Measurements from ENCODE around the gene CRTC1.

DNA sequence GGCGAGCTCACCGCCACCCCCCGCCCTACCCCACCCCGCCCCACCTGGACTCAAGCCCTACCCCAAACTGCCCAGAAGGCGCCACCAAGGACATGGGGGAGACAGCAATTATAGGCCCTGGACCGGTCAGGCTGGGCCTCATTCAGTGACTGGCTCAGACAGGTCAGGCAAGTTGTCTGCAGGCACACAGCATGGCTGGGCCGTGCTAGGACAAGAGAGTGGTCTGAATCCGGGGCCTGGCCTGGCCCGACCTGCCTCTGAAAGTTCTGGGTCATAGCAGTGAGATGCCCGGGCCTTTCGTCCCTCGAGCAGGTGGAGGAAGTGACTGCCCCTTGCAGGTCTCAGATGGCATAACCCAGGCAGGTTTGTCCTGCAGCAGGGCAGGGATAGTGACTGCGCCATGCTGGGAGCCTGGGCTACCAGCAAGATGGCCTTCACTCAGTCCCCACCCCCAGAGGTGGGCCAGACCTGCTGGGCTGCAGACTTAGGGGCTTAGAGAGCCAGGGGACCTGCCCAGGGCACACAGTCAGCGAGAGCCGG is 86.6 kb downstream of the CRTC1 start:
- TF ChIP-seq POLR2A (IDR thresholded peaks at IDR 0.05) (no peak), CTCF (IDR thresholded peaks at IDR 0.05) (no peak)
